GM19463 (cell line): ENCODE results near the gene TMC8.
"Not testable (repeated sequence)": the region's sequence is repeated elsewhere in the genome, so short reads cannot be mapped to it uniquely, and the experiment has no call there.

ENCODE experiments used
- ATAC-seq: cut with Tn5 transposase; IDR thresholded peaks from one replicate; pipeline ENCODE4 v1.9.1; 2021; ENCODE audit warnings: mild to moderate bottlenecking, moderate library complexity; ENCODE audit not compliant: unreplicated experiment

The TMC8 gene

GRCh38 chr17:78133179-78133951 lies 2.8 kb downstream of the TMC8 start:
- ATAC-seq = no peak

- ATAC-seq = no peak
These were observed 3.7 kb downstream of the TMC8 start for GRCh38 chr17:78133971-78134898.

GRCh38 chr17:78134899-78135385 lies 4.4 kb downstream of the TMC8 start:
- no peak for ATAC-seq

GRCh38 chr17:78135858-78136500 lies 5.4 kb downstream of the TMC8 start:
- no peak for ATAC-seq

GRCh38 chr17:78137392-78138203 lies 7.0 kb downstream of the TMC8 start:
- ATAC-seq = no peak

- no peak for ATAC-seq
These were observed 7.9 kb downstream of the TMC8 start for GRCh38 chr17:78138204-78139060.

GRCh38 chr17:78139861-78140168 lies 9.2 kb downstream of the TMC8 start:
- not testable (repeated sequence) for ATAC-seq

- peak; percentile 70 for ATAC-seq
These were observed 9.8 kb downstream of the TMC8 start for GRCh38 chr17:78140169-78141051.

GRCh38 chr17:78141437-78142118 lies 11.0 kb downstream of the TMC8 start:
- ATAC-seq = no peak

- no peak for ATAC-seq
These were observed 11.7 kb downstream of the TMC8 start for GRCh38 chr17:78142119-78142861.

- no peak for ATAC-seq
These were observed 12.9 kb downstream of the TMC8 start for GRCh38 chr17:78143214-78144146.

GRCh38 chr17:78144147-78144719 lies 13.7 kb downstream of the TMC8 start:
- no peak for ATAC-seq

GRCh38 chr17:78144736-78145641 lies 14.4 kb downstream of the TMC8 start:
- ATAC-seq = no peak

GRCh38 chr17:78146471-78146869 lies 15.9 kb downstream of the TMC8 start:
- ATAC-seq = no peak

- ATAC-seq = no peak
These were observed 16.3 kb downstream of the TMC8 start for GRCh38 chr17:78146881-78147280.
